GM18861 (cell line): ENCODE measurements around the gene TOP1.

Experiments used
- ATAC-seq: cut with Tn5 transposase; IDR thresholded peaks from one replicate; pipeline ENCODE4 v1.9.1; 2021; ENCODE audit not compliant: unreplicated experiment

TOP1 gene

DNA sequence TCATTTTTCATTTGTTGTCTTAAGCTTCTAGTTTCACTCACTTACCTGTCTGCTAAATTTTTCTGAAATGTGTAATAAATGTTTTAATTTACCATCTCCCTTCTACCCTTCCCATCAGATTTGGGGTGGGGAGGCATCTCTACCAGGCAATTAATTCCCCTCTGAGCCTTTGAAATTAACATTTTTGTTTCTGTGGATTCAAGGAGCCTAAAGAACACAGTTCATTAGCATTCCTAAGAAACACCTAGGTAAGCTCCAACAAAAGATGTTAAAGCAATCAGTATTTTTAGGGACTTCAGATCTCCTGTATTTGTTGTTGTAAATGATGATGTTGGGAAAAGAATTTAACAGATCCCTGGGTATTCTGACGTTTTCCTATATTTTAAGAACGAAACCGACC, 6.6 kb downstream of the TOP1 start:
- ATAC-seq = no peak

DNA sequence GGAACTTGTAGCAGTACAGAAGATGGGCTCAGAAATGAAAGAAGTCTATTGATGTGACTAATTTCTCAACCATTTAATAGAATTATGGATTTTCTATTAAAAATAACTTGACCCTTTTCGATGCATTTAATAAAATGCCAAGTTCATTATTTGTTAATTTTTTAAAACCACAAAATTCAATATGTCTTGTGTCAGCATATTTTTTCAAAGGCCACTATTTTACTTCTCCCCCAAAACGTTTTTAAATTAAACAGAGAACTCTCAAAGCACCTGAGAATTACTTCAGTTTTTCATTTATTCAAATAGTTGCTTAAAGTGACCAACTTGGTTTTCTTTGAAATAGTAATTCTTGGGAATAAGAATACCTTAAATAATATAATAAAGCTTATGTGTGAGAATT, 8.6 kb downstream of the TOP1 start:
- ATAC-seq = no peak

DNA sequence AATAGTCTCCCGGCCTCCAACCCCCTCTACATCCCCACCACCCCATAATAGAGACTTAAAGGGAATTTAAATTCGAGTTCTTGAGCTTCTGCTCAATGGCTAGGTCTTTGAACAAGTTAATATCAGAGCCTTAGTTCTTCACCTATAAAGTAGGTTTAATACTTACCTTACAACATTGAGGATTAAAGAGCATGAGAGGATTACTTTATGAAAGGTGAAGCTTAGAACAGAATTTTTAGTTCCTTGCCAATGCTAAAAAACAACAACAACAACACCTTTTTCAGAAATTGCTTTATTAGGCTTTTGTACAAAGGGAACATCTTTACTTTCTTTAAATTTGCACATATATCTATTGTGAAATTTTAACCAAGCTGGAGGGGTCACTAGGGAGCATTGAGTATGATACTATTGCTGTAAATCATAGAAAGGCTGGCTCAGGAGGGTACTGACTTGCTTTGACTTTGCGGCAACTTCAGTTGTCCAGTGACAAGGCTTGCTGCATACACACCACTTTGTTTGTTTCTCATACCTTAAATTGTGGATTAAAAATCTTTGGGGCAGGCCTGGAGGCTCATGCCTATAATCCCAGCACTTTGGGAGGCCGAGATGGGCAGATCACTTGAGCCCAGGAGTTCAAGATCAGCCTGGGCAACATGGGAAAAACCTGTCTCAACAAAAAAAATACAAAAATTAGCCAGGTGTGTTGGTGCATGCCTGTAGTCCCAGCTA, 9.7 kb downstream of the TOP1 start:
- ATAC-seq = no peak

DNA sequence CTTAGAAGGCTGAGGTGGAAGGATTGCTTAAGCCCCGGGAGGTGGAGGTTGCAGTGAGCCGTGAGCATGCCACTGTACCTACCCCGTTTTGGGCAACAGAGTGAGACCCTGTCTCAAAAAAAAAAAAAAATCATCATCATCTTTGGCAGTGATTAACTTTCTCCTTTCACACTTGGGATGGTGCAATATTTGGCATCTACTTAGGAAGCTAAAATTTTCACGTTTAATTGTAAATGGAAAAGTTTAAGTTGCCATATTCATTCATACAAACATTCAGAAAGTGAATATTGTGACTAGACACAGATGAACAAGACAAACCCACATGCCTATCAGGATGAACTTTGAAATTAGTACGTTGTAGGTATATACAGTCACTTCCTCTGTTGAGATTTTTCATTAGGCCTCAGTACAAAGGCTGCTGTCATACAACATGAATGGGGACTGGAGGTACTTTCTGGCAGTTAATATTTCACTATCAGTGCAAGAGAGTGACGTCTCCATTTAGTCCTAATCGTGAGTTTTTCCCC, 10.3 kb downstream of the TOP1 start:
- peak; percentile 87 for ATAC-seq

DNA sequence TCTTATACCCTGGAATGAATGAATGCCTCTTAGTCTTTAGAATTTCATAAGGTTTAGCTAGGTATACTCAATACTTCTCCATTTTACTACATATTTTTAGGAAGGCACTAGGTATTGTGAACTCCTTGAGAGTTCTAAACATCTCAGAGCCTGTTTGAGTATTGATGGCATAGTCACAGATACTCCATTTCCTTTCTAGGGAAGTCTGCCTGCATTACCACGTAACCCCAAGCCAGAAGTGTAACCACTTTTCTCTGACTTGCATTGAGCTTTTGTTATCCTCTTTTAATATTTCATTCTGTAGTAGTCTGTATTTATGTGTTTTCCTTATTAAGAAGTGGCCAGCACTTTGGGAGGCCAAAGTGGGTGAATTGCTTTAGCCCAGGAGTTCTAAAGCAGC, 12.2 kb downstream of the TOP1 start:
- ATAC-seq = no peak

DNA sequence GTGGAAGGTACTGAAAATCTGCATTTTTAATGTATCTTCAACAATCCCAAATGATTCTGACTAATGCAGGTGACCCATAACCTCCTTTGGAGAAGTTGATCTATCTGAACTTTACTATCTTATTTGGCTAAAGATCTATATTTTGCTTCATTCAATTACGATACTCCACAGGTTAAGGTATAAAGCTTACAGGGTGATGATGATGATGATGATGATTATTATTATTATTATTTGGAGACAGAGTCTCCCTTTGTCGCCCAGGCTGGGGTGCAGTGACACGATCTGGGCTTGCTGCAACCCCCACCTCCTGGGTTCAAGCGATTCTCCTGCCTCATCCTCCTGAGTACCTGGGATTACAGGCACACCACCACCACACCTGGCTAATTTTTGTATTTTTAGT, 13.1 kb downstream of the TOP1 start:
- ATAC-seq = no peak

DNA sequence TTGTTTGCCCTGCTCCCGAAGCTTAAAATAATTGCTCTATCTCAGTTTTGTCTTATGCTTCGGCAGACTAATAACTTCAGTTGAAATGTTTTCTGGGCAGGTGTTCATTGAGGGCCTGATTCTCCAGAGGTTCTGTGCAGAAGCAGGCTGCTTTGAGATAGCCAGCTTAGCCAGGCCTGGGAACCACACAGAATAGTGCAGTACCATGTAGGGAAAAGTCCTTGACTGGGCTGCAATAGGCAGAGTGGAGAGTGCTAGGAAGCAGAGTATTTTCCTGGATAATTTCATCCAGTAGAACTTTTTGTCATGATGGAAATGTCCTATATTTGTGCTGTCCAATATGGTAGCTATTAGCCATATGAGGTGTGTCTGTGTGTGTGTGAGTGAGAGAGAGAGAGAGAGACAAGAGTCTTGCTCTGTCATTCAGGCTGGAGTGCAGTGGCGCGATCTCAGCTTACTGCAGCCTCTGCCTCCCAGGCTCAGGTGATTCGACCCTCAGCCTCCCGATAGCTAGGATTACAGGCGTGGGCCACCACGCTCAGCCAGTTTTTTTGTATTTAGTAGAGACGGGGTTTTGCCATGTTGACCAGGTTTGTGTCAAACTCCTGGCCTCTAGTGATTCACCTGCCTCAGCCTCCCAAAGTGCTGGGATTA, 15.9 kb downstream of the TOP1 start:
- ATAC-seq = no peak

DNA sequence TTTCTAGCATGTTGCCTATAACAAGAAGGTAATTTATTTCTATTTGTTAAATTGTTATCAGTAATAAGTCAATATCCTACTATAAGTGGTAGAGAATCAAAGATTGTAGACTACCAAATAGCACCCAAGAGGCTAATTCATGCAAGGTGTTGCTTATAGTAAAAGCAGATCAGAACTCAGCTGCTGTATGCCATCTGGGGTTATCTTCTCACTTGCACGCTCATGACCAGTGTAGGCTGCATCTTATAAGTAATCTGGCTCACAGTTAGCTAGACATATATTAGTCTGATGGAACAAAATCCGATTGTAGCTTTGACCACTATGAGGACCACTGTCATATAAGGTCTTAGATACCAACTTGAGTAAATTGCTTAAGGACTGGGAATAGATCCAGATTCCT, 17.0 kb downstream of the TOP1 start:
- ATAC-seq = no peak

DNA sequence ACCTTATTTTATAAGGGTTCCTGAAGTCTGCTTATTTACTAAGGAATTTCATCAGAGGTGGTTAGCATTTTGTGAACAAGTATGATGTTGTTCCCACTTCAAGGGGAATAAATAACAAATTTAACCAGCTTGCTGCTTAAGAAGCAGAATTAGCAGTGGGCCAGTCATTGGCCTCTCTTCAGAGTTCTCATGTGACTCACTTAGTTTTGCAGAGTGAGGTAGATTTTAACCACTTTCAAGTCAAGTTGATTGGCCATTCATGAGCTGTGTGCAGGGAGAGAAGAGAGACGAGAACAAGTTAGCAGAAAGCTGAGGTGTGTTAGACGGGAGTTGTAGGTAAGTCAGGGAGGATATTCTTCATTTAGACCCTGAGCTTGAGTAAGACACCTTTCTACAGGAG, 18.1 kb downstream of the TOP1 start:
- ATAC-seq = no peak

DNA sequence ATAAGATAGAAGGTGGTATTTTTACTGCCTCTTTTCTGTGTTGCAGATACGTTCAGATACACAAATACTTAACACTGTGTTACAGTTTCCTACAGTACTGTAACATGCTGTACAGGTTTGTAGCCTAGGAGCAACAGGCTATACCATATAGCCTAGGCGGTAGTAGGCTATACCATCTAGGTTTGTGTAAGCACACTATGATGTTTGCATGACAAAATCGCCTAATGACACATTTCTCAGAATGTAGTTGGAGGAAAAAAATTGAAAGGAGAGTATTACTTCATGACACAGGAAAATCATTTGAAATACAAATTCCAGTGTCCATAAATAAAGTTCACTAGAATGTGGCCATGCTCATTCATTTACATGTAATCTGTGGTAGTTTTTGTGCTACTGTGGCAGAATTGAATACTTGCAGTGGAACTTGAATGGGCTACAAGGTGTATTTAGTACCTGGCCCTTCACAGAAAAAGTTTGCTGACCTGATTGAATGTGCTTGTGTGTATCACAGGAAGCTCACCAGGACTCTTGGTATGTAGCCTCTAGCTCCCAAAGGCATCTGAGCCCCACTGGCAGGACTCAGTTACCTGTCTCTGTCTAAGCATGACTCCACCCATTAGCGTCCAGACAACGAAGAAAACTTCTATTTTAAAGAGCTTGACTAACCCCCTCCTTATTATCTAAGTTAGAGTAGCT, 18.8 kb downstream of the TOP1 start:
- peak; percentile 15 for ATAC-seq

DNA sequence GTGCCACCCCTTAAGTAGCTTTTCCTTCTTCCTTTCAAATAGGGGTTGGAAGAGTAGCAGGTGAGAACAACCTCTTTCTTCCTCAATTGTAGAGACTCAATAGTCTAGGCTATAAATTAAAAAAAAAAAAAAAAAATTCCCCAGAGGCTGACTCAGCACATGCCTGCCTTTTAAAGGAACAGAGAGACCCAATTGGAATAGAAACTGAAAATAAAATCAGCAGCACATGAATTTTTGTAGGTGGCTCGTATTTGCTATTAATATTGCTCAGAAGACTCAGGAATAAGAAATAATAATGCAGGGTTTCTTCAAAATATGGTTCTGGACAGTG, 19.3 kb downstream of the TOP1 start:
- peak; percentile 31 for ATAC-seq

DNA sequence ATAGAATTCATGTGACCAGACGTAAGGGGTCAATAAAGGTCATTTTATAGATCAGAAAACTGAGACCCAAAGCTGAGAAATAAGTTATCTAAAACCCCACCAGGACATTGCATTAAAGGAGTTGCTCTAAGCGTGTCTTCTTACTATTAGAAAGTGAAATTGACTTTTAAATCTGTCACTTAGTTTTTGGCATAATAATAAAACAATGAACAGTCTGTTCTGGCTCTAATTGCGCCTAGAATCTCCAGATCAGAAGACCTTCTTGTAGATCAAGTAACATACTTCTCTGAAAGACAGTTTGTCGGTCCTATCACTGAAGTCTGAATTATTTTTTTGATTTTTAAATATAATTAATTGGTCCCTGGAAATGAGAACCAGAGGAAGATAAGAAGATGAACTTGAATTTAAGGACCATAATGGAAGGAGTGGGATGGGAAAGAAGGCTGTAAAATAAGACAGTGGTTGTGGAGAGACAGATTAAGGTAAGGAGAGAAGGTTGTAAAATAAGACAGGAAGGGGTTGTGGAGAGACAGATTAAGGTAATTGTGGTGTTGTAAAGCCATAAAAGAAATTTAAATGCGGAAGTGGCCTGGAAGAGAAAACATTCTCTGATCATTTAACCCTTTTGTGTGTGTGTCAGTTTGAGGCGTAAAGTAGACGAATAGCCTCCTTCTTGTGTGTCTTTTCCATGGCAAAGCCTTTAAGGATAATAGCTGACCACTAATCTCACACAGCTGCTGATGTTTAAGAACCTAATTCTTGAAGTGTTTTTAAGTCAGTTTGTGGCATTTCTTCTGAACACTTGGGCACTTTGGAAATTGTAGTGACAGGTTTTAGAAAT, 20.1 kb downstream of the TOP1 start:
- no peak for ATAC-seq

DNA sequence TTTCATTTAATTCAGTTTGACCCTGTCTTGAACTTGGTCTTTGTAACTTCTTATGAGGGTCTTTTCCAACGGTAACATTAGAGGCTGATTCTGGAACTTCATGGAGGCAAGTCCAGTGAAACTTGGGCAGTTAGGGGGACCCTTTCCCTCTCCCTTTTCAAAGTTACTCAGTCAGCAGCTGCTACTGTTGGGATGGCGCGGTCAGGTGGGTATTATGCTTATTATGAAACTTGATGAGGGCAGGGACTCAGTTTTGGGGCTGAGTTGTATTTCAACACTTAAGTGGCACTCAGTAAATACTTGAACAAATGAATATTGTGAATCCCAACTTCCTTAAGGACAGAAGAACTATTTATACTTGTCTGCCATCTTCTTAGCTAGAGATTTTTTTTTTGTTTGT, 20.8 kb downstream of the TOP1 start:
- no peak for ATAC-seq

DNA sequence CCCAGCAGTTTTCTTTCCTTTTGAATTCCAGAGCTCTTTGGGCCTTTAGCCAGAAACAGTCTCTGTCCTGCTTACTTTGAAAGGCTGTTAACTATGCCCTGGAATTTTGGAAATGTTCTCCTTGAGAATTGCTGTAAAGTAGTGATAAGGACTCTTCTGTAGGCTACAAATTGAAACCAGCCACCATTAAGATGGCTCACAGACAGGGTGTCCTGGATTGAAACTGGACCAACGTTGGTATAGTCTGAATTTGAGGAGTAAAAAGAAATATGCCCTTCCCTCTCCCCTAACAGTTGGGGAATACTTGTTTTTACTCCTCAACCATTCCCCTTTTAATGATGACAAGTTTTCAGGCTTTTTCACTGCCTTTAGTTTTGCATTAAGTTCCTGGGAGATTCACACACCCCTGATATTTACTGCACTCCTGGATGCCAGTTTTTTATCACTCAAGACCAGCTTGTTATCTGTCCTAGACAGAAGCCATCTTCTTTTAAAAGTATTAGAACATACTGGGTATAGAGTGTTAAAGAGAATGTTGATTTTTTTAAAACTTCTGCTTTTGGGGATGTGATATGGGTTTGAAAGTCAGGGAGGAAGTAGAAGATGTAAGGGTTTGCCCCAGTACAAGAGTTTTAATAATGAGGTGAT, 21.9 kb downstream of the TOP1 start:
- no peak for ATAC-seq

DNA sequence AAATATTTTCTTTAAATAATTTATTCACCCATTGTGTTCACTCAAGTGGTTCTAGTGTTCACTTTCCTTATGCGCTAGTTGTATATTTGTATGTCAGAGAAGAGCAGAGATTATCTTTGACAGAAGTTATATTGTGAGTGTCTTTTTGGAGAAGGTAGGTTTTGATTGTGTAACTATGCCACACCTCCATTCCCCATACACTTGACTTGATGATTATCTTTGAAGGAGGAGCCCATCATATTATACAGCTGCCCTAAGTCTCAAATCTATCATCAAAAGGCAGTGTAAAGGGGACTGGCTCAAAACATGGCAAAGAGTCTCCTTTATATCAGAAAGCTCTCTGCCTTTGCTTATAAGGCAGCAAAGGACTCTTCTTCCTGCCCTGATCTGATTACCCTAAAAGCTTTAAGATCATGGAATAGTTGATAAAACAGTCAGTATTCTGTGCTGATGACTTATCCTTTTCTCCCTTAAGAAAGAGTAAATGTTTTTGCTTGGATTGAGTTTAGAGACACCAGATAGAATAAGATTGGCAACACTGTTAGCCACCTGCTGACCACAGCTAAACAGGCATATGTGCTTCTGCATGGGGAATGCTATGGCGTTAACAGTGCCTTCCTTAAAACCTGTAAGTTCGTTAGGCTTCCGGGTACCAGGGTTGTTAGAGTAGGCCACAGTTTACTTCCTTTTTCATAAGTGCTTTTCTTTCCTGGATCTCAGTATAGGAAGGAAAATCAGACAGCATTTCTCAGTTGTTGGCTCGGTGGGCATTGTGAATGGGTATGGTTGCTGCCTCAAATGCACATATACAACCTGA, 22.6 kb downstream of the TOP1 start:
- no peak for ATAC-seq

DNA sequence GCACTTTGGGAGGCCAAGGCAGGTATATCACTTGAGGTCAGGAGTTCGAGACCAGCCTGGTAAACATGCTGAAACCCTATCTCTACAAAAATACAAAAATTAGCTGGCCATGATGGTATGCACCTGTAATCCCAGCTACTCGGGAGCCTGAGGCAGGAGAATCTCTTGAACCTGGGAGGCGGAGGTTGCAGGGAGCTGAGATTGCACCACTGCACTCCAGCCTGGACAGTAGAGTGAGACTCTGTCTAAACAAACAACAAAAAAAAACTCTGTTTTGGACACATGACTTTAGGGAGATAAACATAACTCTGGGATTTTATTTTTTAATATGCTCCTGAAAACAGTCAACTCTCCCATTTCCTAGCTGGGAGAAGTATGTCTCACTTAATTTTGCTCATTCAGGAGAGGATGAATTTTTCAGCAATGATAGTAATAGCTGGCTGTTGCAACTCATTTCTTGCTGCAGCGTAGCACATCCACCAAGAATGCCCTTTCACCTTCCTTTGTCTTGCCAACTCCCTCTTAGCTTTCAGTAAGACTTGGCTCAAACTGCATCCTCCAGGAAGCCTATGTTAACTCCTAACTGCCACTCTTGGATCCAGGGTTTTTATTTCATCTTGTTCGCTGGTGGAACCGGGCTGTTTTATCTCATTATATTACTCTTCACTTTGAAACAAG, 24.3 kb downstream of the TOP1 start:
- ATAC-seq = no peak

DNA sequence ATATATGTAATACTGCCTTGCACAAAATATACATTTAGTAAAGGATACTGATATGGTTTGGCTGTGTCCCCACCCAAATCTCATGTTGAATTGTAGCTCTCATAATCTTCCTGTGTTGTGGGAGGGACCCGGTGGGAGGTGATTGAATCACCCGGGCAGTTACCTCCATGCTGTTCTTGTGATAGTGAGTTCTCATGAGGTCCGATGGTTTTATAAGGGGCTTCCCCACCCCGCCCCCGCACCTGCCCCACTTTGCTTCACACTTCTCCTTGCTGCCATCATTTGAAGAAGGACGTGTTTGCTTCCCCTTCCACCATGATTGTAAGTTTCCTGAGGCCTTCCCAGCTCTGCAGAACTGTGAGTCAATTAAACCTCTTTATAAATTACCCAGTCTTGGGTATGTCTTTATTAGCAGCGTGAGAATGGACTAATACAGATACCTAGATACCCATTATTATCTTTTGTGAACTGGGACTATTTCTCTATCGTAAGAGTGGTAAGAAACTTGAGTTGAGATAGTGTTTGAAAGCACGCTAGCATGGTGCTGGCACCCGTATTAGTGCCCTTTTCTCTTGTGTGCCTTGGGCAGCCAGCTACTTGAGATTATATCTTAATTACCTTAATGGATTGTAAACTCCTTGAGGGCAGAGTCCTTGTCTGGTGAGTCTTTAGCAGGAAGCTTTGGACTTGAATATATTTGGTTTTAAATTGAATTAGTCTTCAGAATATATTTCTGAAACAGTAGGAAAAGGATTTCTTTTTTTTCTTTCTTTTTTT, 25.6 kb downstream of the TOP1 start:
- no peak for ATAC-seq

DNA sequence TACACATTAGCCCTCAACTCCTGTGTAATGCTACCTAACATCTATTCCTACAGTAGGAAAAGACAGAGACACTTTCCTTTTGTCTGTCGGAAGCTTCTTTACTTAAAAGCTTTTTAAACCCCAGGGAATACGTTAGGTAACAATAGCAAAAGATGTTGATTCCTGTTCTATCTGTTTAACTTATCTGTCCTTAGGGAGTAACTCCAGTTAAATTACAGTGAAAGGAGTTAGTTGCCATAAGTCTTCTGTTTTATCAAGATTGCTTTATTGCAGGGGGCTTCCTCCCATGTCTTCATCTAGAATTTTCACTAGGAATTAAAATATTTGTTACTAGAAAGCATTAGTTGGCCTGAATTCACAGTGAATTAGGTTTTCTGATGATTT, 26.2 kb downstream of the TOP1 start:
- no peak for ATAC-seq

DNA sequence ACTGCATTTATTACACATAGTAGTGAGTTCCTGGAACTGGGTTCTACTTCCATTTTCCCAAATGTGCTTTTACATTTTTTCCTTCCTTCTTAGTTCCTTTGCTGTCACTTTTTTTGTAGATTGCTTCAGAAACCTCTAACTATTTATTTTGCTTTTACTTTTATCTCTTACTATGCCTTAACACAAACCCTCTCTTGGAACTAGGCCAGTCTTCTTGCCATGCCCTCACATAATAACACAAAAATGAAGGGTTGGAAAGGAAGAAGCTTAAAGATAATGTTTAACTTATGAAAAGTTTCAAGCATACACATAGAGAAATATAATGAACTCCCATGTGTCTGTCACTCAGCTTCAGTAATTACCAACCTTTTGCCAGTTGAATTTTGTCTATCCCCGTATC, 27.1 kb downstream of the TOP1 start:
- no peak for ATAC-seq
